ENCODE results near the gene TTLL10. TPM values are rescaled to one million over a fixed set of nuclear protein-coding genes. Genes with fewer than 3 reads are reported as not detected.

The TTLL10 gene
- polyA plus RNA-seq, 1 of the 3 experiments (the other 2 are of a cell fraction): not detected

- H2AFZ ChIP-seq (ENCODE audit: low read depth): no peak overlapping the region
- no peaks in the 10 kb centered on the region for H3K9me2 ChIP-seq
- no peaks in the 10 kb centered on the region for H3K9me3 ChIP-seq
- H3K4me2 ChIP-seq: peak overlapping the region; percentile 24; the same call in 1 of the 2 replicates
- peak overlapping the region in 1 of 2 experiments; percentile 48; a peak in 2 of 4 replicates for H3K4me3 ChIP-seq (ENCODE audit: low read depth in 2 of 2, low read length in 1 of 2)
- no peaks in the 10 kb centered on the region for H3K27me3 ChIP-seq (ENCODE audit: insufficient read depth)
- H3K79me2 ChIP-seq (ENCODE audit: insufficient read depth): peaks cover 54% of the 10 kb centered on the region
- H3K9ac ChIP-seq: no peak overlapping the region
- H3K4me1 ChIP-seq (ENCODE audit: control insufficient read depth in 1 of 2, insufficient read depth in 2 of 2, low read depth in 1 of 2, low read length in 1 of 2): peaks cover 0 to 16% of the 10 kb centered on the region in 2 experiments; a peak in 1 of 4 replicates
- POLR2A ChIA-PET: no interaction called here
- DNase-seq: no peak
- H3K36me3 ChIP-seq (replicated peaks in 1 of 2; ENCODE audit: control insufficient read depth in 1 of 2, insufficient read depth in 2 of 2, low read length in 1 of 2): peaks cover 0 to 23% of the 10 kb centered on the region in 2 experiments
- peak overlapping the region in 1 of 2 experiments; percentile 65; a peak in 1 of 4 replicates for H3K27ac ChIP-seq (ENCODE audit: low read depth in 2 of 2, low read length in 1 of 2)
- WGBS (ENCODE audit: low lambda C conversion rate): 96% methylated on average over 42 of the region's 98 CpGs
- TF ChIP-seq SIN3A (IDR thresholded peaks at IDR 0.05; ENCODE audit: borderline replicate concordance, low read depth, low read length): no peak
- TF ChIP-seq TEAD4 (IDR thresholded peaks at IDR 0.05; ENCODE audit: borderline replicate concordance, insufficient read depth): no peak
- no peak for TF ChIP-seq NRF1 (IDR thresholded peaks at IDR 0.05; ENCODE audit: low read depth, low read length)
- no peak for TF ChIP-seq EP300 (IDR thresholded peaks at IDR 0.05; ENCODE audit: borderline replicate concordance in 1 of 2, low read depth in 1 of 2, low read length in 1 of 2)
- TF ChIP-seq USF1 (IDR thresholded peaks at IDR 0.05; ENCODE audit: borderline replicate concordance, low read depth): no peak
- no peak for TF ChIP-seq RFX5 (IDR thresholded peaks at IDR 0.05; ENCODE audit: low read length)
- no peak for TF ChIP-seq TCF12 (IDR thresholded peaks at IDR 0.05)
- no peak for TF ChIP-seq TAF1 (IDR thresholded peaks at IDR 0.05; ENCODE audit: borderline replicate concordance, low read depth, low read length)
- no peak for TF ChIP-seq FOXM1 (IDR thresholded peaks at IDR 0.05; ENCODE audit: low read depth)
- TF ChIP-seq FOSL2 (IDR thresholded peaks at IDR 0.05; ENCODE audit: borderline replicate concordance, low read depth): no peak
- TF ChIP-seq RAD21 (IDR thresholded peaks at IDR 0.05; ENCODE audit: low read length): no peak
- no peak for TF ChIP-seq POLR2AphosphoS5 (IDR thresholded peaks at IDR 0.05; ENCODE audit: low read depth, low read length)
- TF ChIP-seq ELF1 (IDR thresholded peaks at IDR 0.05): no peak
- no peak for TF ChIP-seq EZH2phosphoT487 (IDR thresholded peaks at IDR 0.05; ENCODE audit: borderline replicate concordance, low read depth)
- TF ChIP-seq RCOR1 (IDR thresholded peaks at IDR 0.05; ENCODE audit: low read length): no peak
- TF ChIP-seq GATA2 (CRISPR knock-in tag; IDR thresholded peaks at IDR 0.05): no peak
- TF ChIP-seq IRF3 (IDR thresholded peaks at IDR 0.05; ENCODE audit: low read depth, low read length): no peak
- H4K20me1 ChIP-seq (ENCODE audit: insufficient read depth): peaks cover 13% of the 10 kb centered on the region; the same call in 1 of the 2 replicates
- H3F3A ChIP-seq (replicated peaks; ENCODE audit: insufficient read depth): peaks cover 7% of the 10 kb centered on the region
- CTCF ChIA-PET: interaction anchor here (2.5 kb wide), 1 partner anchor 111 kb away, joined by 27 read pairs; no protein-coding TSS in a partner anchor
Measured at GRCh38 chr1:1232796-1233566, 59.3 kb downstream of the TTLL10 start.

Measured in SK-N-SH (cell line).